ENCODE measurements around the gene OR6C65.

OR6C65 gene

DNA sequence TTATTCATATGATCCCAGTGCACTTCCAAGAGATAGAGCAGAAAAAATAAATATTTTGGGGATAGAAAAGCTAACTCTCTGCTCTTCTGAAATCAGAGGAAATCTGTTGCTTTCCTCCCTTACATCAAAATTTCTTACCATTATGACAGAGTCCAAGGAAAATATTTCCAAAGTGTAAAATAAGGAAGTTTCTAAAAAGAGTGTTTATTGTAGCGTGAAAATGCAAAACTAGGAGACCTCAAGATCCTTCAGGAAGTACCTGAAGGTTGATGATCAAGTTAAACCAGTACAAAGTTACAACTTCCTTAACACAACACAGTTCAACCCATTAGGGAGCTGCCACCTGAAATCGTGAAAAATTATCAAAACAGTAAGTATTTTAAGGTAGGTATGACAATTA lies 43.4 kb downstream of the OR6C65 start, which contains the start of gene OR6C2:
Gene OR6C2 (plus strand): TSS at position 301 of the 400 bp plus-strand sequence. CDS start 8,138 bp downstream, outside the sequence.
- no peak for DNase-seq (ENCODE audit: low read depth)
- H3K4me3 ChIP-seq (ENCODE audit: low read depth, low read length), result no peak within 1 kb of the TSS

DNA sequence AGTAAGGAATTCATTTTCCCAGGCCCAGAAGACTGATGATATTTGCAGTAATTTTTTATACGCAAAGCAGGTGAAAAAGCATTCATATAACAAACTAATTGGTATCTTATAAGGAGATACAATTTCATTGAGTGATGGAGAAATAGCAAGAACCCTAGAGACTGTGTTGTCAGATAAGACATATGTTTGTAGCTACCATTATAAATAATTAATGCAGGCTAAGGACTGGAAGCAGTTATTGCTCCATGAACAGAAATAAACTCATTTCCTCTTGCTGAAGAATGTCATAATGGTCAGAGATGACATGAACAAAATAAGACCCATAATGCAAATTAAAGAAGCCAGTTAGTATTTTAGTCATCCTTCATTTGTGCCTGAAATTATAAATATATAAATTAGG lies 45.0 kb downstream of the OR6C65 start:
- H3K4me3 ChIP-seq (ENCODE audit: low read depth, low read length), result no peak overlapping the region
- DNase-seq (ENCODE audit: low read depth), result no peak

DNA sequence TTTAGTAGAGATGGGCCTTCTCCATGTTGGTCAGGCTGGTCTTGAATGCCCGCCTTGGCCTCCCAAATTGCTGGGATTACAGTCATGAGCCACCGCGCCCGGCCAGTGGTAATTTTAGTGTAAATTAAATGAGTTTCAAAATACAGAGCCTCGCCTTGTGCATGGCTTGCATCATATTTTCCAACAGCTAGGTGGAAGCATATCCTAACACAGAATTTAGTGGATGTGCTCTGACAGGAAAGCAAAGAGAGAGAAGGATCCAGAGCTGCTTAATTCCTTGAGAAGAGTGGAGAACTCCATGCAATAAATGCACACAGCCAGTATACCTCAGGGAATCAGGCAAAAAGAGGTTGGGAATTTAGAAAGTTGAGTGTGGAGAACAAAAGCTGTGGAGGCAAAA lies 46.0 kb downstream of the OR6C65 start:
- DNase-seq (ENCODE audit: low read depth), result no peak
- H3K4me3 ChIP-seq (ENCODE audit: low read depth, low read length), result no peak overlapping the region

DNA sequence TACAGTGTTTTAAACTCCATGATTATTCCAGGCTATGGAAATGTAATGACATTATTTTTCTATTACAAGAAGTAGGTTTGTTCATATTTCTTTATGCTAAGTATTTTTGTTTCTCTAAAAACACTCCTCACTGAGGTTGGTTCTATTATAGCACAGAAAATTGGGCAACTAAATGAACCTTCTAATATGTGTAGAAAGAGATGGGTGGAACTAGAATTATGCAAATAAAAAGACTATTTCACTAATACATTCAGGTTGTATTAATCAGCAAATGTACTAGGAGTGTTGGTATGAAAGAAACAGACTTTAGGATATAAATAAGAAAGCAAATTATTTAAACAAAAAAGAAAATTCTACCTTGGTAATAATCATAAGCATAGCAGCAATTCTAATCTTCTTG lies 48.5 kb downstream of the OR6C65 start:
- DNase-seq (ENCODE audit: low read depth), result no peak
- H3K4me3 ChIP-seq (ENCODE audit: low read depth, low read length), result no peak overlapping the region

All from skeletal muscle cell (primary cell).